GM12878 (cell line): ENCODE measurements around the gene EPN3. TPM values are rescaled to one million over a fixed set of nuclear protein-coding genes. Genes with fewer than 3 reads are reported as not detected.
A peak's percentile ranks its signal among the peaks of the same experiment; 100 is the strongest.

Experiments used
- ATAC-seq: fragments of 200-7000 bp; cut with Tn5 transposase; 3 replicates; pipeline ENCODE4 v1.9.1; 2020; ENCODE audit warnings: mild to moderate bottlenecking, moderate library complexity
- BruUV-seq: library from RNA; stranded (reverse); fragments of 400-500 nt; replicated peaks from 2 replicates; lab custom pipeline; 2021; lab: Mats Ljungman, UMichigan
- CTCF ChIA-PET: fragments of 300-600 bp; sonication (Branson Sonifier 250); formaldehyde crosslinking; extraction: SDS; loops from one replicate; lab custom pipeline; 2021; ENCODE audit warnings: inconsistent platforms; lab: Yijun Ruan, JAX
- POLR2A ChIA-PET: fragments of 350-600 bp; formaldehyde crosslinking; extraction: SDS; loops from one replicate; lab custom pipeline; 2021; ENCODE audit warnings: inconsistent platforms; lab: Charles Lee
- RAD21 ChIA-PET: fragments of 300-600 bp; sonication (Branson Sonifier 250); formaldehyde crosslinking; loops from one replicate; lab custom pipeline; 2023; ENCODE audit warnings: antibody characterized with exemption; ENCODE audit not compliant: unreplicated experiment; lab: Charles Lee
- SMC1A ChIA-PET: fragments of 300-600 bp; sonication (Branson Sonifier 250); formaldehyde crosslinking; loops from one replicate; lab custom pipeline; 2023; ENCODE audit not compliant: unreplicated experiment, uncharacterized antibody; lab: Charles Lee
- DNase-seq: peaks from one replicate; pipeline ENCODE4 v3.0.0-alpha.2; 2011; ENCODE audit warnings: low read depth, low spot score
- FAIRE-seq: peaks from 3 replicates; lab custom pipeline; 2011; peaks lifted over from hg19 to GRCh38; lab: Jason Lieb, UNC
- H2AFZ ChIP-seq: 2 replicates; pipeline ENCODE4 v1.6.0; 2011; ENCODE audit warnings: low read depth, low read length, control low read depth; ENCODE audit not compliant: control insufficient read depth
- H3K27ac ChIP-seq: 2 replicates; pipeline ENCODE4 v1.5.1; 2011; ENCODE audit warnings: control low read depth; ENCODE audit not compliant: control insufficient read depth, insufficient read depth
- H3K27me3 ChIP-seq, 2 experiments: replicated peaks in 1 of 2; 2 replicates each; pipeline versions ENCODE4 v1.6.0 to v1.6.1; 2011; ENCODE audit warnings: low read length in 1 of 2; ENCODE audit not compliant: control insufficient read depth in 2 of 2, insufficient read depth in 2 of 2
- H3K36me3 ChIP-seq, 2 experiments: 2 replicates each; pipeline ENCODE4 v1.5.1; 2011; ENCODE audit warnings: low read length in 1 of 2; ENCODE audit not compliant: control insufficient read depth in 2 of 2, insufficient read depth in 2 of 2
- H3K4me1 ChIP-seq: 2 replicates; pipeline ENCODE4 v1.6.1; 2011; ENCODE audit warnings: mild to moderate bottlenecking, low read length, moderate library complexity, mixed read lengths; ENCODE audit not compliant: control insufficient read depth, insufficient read depth
- H3K4me2 ChIP-seq: 2 replicates; pipeline ENCODE4 v1.6.0; 2011; ENCODE audit warnings: control low read depth; ENCODE audit not compliant: control insufficient read depth, insufficient read depth
- H3K4me3 ChIP-seq: fragments of 200-600 bp; sonication (generic); 2 replicates; pipeline ENCODE4 v1.5.1; 2016
- H3K79me2 ChIP-seq: 2 replicates; pipeline ENCODE4 v1.6.0; 2011; ENCODE audit warnings: low read length; ENCODE audit not compliant: control insufficient read depth, insufficient read depth
- H3K9ac ChIP-seq: 2 replicates; pipeline ENCODE4 v1.8.0; 2011; ENCODE audit warnings: low read length, control low read depth, mixed read lengths; ENCODE audit not compliant: control insufficient read depth, insufficient read depth
- H3K9me3 ChIP-seq: replicated peaks from 3 replicates; pipeline ENCODE4 v1.5.1; 2011; ENCODE audit warnings: mild to moderate bottlenecking, low read length; ENCODE audit not compliant: control insufficient read depth, insufficient read depth
- H4K20me1 ChIP-seq: 2 replicates; pipeline ENCODE4 v1.6.0; 2011; ENCODE audit not compliant: control insufficient read depth, insufficient read depth
- BACH1 ChIP-seq: fragments of 450-650 bp; IDR thresholded peaks from 2 replicates; pipeline ENCODE4 v1.6.1; 2017; ENCODE audit warnings: mild to moderate bottlenecking, borderline replicate concordance
- BHLHE40 ChIP-seq, 2 experiments: fragments of 450-650 bp in 1 of 2; IDR thresholded peaks; 2 replicates each; pipeline ENCODE4 v1.6.1; 2011 to 2017; ENCODE audit warnings: low read depth in 2 of 2, borderline replicate concordance in 1 of 2, improper control_type of control experiment in 1 of 2, low read length in 1 of 2, mild to moderate bottlenecking in 1 of 2
- CTCF ChIP-seq, 3 experiments: IDR thresholded peaks in 2 of 3; conservative IDR thresholded peaks in 1 of 3; 2 replicates each; pipeline ENCODE4 v1.5.1; 2011; ENCODE audit warnings: low read depth in 3 of 3, low read length in 3 of 3, mild to moderate bottlenecking in 3 of 3, control low read depth in 2 of 3, moderate library complexity in 2 of 3, inconsistent platforms in 1 of 3, mixed read lengths in 1 of 3; ENCODE audit not compliant: control insufficient read depth in 2 of 3, insufficient read depth in 1 of 3; ENCODE audit errors: extremely low read depth in 1 of 3
- EGR1 ChIP-seq, 2 experiments: IDR thresholded peaks; 1 replicate in 1 of 2; 2 replicates in 1 of 2; pipeline ENCODE4 v1.6.1; 2011 to 2012; ENCODE audit warnings: low read depth in 2 of 2, low read length in 2 of 2, borderline replicate concordance in 1 of 2, mild to moderate bottlenecking in 1 of 2, moderate library complexity in 1 of 2
- HSF1 ChIP-seq: fragments of 150-350 bp; IDR thresholded peaks from 2 replicates; pipeline ENCODE4 v1.6.1; 2014; ENCODE audit warnings: mild to moderate bottlenecking, low read depth, low read length
- IRF3 ChIP-seq: fragments of 450-650 bp; IDR thresholded peaks from 2 replicates; pipeline ENCODE4 v1.6.1; 2014; ENCODE audit warnings: mild to moderate bottlenecking
- KAT2A ChIP-seq: conservative IDR thresholded peaks from 2 replicates; pipeline ENCODE4 v1.6.1; 2011; ENCODE audit warnings: low read depth, low read length; ENCODE audit not compliant: control insufficient read depth
- KDM1A ChIP-seq: fragments of 200-600 bp; sonication (generic); IDR thresholded peaks from 2 replicates; pipeline ENCODE4 v1.6.1; 2016; ENCODE audit warnings: borderline replicate concordance
- NKRF ChIP-seq: fragments of 450-650 bp; conservative IDR thresholded peaks from 2 replicates; pipeline ENCODE4 v1.6.1; 2017; ENCODE audit warnings: mild to moderate bottlenecking, moderate library complexity
- NR2F1 ChIP-seq: fragments of 450-650 bp; conservative IDR thresholded peaks from 2 replicates; pipeline ENCODE4 v1.6.1; 2017; ENCODE audit warnings: mild to moderate bottlenecking
- PAX8 ChIP-seq: fragments of 450-650 bp; IDR thresholded peaks from 2 replicates; pipeline ENCODE4 v1.6.1; 2017; ENCODE audit warnings: mild to moderate bottlenecking, moderate library complexity
- POLR2A ChIP-seq: IDR thresholded peaks from 2 replicates; pipeline ENCODE4 v1.6.1; 2011; ENCODE audit warnings: low read depth, mild to moderate bottlenecking, low read length
- RAD21 ChIP-seq: IDR thresholded peaks from 2 replicates; pipeline ENCODE4 v1.6.1; 2011; ENCODE audit warnings: mild to moderate bottlenecking, low read depth, low read length, moderate library complexity; ENCODE audit not compliant: insufficient read depth
- RAD51 ChIP-seq: fragments of 450-650 bp; IDR thresholded peaks from 2 replicates; pipeline ENCODE4 v1.6.1; 2016; ENCODE audit warnings: moderate library complexity, mild to moderate bottlenecking, inconsistent platforms
- SMARCA5 ChIP-seq: fragments of 450-650 bp; IDR thresholded peaks from 2 replicates; pipeline ENCODE4 v1.6.1; 2017; ENCODE audit warnings: mild to moderate bottlenecking
- SMC3 ChIP-seq: IDR thresholded peaks from 2 replicates; pipeline ENCODE4 v1.6.1; 2011; ENCODE audit warnings: low read length, improper control_type of control experiment, borderline replicate concordance
- WGBS: methylation state at CpG from one replicate; pipeline ENCODE4 v1.1.6; 2016; ENCODE audit warnings: low lambda C conversion rate; ENCODE audit not compliant: insufficient replicate concordance, insufficient coverage; ENCODE audit errors: missing lambda C conversion rate; 5-methylcytosine and 5-hydroxymethylcytosine counted together
- in situ Hi-C: fragments of 300-500 bp; cut with MboI; formaldehyde crosslinking; loops from 9 replicates; pipeline ENCODE4 v1.14.3; 2018; ENCODE audit warnings: mixed read lengths
- intact Hi-C: fragments of 100-400 bp; cut with micrococcal nuclease; formaldehyde crosslinking; loops from one replicate; pipeline ENCODE4 v1.14.2; 2022; ENCODE audit not compliant: unreplicated experiment
- polyA plus RNA-seq, 11 experiments: library from polyadenylated mRNA; depleted of rRNA in 4 of 11; unstranded in 6 of 11; stranded (reverse) in 5 of 11; fragments of >200 nt; fragmentation: Nextera tagmentation in 4 of 11; fragmentation: Illumina TruSeq in 1 of 11; extraction: Ambion mirVana in 4 of 11; extraction: Trizol in 1 of 11; gene quantifications; 1 replicate in 1 of 11; 2 replicates in 10 of 11; pipeline versions ENCODE4 v1.2.1 to v1.2.3, GENCODE V29; 2011 to 2016; ENCODE audit warnings: inconsistent platforms in 2 of 11, missing spikeins in 2 of 11, low read depth in 1 of 11
- total RNA-seq, 4 experiments: library from RNA; depleted of rRNA in 3 of 4; stranded (reverse); fragments of >200 nt in 3 of 4; fragmentation: Illumina TruSeq in 1 of 4; extraction: Trizol in 1 of 4; gene quantifications; 2 replicates each; pipeline versions ENCODE4 v1.2.1 to v1.2.3, GENCODE V29; 2013 to 2021

Gene EPN3
- total and polyA plus RNA-seq, 10 of the 15 experiments (the other 5 are each of a cell fraction or from before 2014, with no cell fraction given) = 0.04 to 0.07 TPM; not detected in 8

GRCh38 chr17:50550661-50551432, 18.3 kb downstream of the EPN3 start:
- Histone ChIP-seq H2AFZ (no peak overlapping the region), H3K79me2 (peaks cover 3% of the 10 kb centered on the region), H3K4me3 (no peak overlapping the region), H3K9ac (no peak overlapping the region), H3K4me2 (no peak overlapping the region), H4K20me1 (no peaks in the 10 kb centered on the region), H3K9me3 (no peaks in the 10 kb centered on the region), H3K4me1 (no peaks in the 10 kb centered on the region; the same call in 1 of the 2 replicates), H3K36me3 (no peaks in the 10 kb centered on the region; a peak in 1 of 4 replicates), H3K27ac (no peak overlapping the region), H3K27me3 (no peaks in the 10 kb centered on the region)
- no TSS peak for BruUV-seq
- intact Hi-C loops (no loop called here), in situ Hi-C loops (no loop called here)
- ChIA-PET RAD21 (interaction anchor here (1.0 to 2.1 kb wide), 4 partner anchors 75 to 145 kb away, joined by 3 to 11 read pairs (median 5); no protein-coding TSS in a partner anchor), POLR2A (interaction anchor here (0.5 to 1.7 kb wide), 2 partner anchors 9 to 44 kb away, joined by 3 to 4 read pairs; no protein-coding TSS in a partner anchor), SMC1A (interaction anchor here (1.1 to 2.1 kb wide), 5 partner anchors 9 to 214 kb away, joined by 3 to 11 read pairs (median 3); no protein-coding TSS in a partner anchor), CTCF (interaction anchor here (0.6 to 3.8 kb wide), 10 partner anchors 9 to 278 kb away, joined by 3 to 18 read pairs (median 4); no protein-coding TSS in a partner anchor)
- no peak for DNase-seq
- 90% methylated on average over 32 of the region's 32 CpGs for WGBS
- FAIRE-seq = no peak
- ATAC-seq = peak; percentile 18; the same call in 1 of the 3 replicates
- TF ChIP-seq NR2F1 = no peak
- no peak for TF ChIP-seq NKRF
- no peak for TF ChIP-seq IRF3
- peak; percentile 26; the same call in 1 of the 2 replicates for TF ChIP-seq RAD51
- TF ChIP-seq POLR2A = no peak
- TF ChIP-seq RAD21 = peak; percentile 40; the same call in 1 of the 2 replicates
- no peak for TF ChIP-seq BACH1
- peak; percentile 10; the same call in 1 of the 2 replicates for TF ChIP-seq SMC3
- no peak for TF ChIP-seq KAT2A
- no peak for TF ChIP-seq HSF1
- 0 out of 4 replicates have a peak, but pooled peaks of 1 of the 2 experiments have one; percentile 12 for TF ChIP-seq BHLHE40 (IDR thresholded peaks at IDR 0.05; ENCODE audit: borderline replicate concordance in 1 of 2, low read depth in 2 of 2, low read length in 1 of 2)
- no peak for TF ChIP-seq PAX8
- TF ChIP-seq KDM1A = no peak
- no peak for TF ChIP-seq EGR1 (IDR thresholded peaks at IDR 0.05; ENCODE audit: borderline replicate concordance in 1 of 2, low read depth in 2 of 2, low read length in 2 of 2)
- TF ChIP-seq SMARCA5 = no peak
- peak; percentile 30 to 54 (median 45); a peak in 5 of 6 replicates for TF ChIP-seq CTCF (IDR thresholded peaks at IDR 0.05 in 2 of 3, conservative IDR thresholded peaks at IDR 0.05 in 1 of 3; ENCODE audit: control insufficient read depth in 2 of 3, extremely low read depth in 1 of 3, insufficient read depth in 1 of 3, low read depth in 3 of 3, low read length in 3 of 3)
